ENCODE measurements around the gene MFSD12.

The MFSD12 gene

GRCh38 chr19:3506384-3507340 is 50.7 kb downstream of the MFSD12 start:
- DNase-seq (ENCODE audit: low read depth), result peak; percentile 19

GRCh38 chr19:3505598-3506383 is 51.6 kb downstream of the MFSD12 start, which contains the start of gene FZR1:
Gene FZR1, plus strand, starts transcription at chr19:3506311. Its CDS starts 16,679 bp downstream, at chr19:3522990.
- peak; percentile 100 for DNase-seq (ENCODE audit: low read depth)

DNA sequence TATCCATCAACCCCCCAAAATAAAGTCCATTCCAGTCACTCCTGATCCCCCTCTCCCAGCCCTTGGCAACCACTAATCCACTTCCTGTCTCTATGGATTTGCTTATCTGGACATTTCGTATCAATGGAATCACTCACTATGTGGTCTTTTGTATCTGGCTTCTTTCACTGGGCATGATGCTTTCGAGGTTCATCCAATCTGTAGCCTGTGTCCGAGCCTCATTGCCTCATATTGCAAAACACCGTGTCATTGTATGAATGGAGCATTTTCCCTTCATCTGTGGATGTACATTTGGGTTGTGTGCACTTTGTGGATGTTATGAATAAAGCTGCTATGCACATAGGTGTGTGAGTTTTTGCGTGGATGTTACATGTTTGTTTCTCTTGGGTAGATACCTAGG is 52.7 kb downstream of the MFSD12 start:
- DNase-seq (ENCODE audit: low read depth), result no peak

DNA sequence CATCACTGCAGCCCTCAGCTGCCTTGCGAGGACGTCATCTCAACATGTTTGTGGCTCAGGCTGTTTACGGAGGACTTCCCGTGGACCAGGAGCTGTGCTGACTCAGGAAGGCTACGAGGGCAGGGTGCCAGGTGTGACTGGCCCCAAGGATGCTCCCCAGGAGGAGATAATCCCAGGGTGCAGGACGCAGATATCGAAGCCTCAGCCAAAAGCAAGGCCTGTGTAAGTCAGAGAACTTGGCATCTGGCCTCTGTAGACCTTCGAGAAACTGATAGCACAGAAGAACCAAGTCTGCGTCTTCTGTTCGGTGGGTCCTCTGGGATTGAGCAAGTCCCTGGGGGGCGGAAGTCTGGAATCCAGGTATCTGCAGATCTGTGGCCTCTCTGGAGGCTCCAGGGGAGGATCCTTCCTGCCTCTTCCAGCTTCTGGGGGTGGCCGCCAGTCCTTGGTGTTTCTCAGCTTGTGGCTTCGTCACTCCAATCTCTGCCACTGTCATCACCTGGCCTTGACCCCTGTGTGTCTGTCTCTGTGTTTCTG is 54.3 kb downstream of the MFSD12 start:
- DNase-seq (ENCODE audit: low read depth), result no peak

DNA sequence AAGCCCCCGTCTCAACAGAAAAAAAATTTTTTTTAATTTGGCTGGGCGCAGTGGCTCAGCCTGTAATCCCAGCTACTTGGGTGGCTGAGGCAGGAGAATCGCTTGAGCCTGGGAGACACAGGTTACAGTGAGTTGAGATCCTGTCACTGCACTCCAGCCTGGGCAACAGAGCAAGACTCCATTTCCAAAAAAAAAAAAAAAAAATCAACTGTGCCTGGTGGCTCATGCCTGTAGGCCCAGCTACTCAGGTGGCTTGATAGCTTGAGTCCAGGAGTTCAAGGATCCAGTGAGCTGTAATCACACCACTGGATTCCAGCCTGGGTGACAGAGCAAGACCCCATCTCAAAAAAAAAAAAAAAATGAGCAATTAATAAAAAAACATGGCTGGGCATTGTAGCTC is 55.6 kb downstream of the MFSD12 start:
- DNase-seq (ENCODE audit: low read depth), result no peak

DNA sequence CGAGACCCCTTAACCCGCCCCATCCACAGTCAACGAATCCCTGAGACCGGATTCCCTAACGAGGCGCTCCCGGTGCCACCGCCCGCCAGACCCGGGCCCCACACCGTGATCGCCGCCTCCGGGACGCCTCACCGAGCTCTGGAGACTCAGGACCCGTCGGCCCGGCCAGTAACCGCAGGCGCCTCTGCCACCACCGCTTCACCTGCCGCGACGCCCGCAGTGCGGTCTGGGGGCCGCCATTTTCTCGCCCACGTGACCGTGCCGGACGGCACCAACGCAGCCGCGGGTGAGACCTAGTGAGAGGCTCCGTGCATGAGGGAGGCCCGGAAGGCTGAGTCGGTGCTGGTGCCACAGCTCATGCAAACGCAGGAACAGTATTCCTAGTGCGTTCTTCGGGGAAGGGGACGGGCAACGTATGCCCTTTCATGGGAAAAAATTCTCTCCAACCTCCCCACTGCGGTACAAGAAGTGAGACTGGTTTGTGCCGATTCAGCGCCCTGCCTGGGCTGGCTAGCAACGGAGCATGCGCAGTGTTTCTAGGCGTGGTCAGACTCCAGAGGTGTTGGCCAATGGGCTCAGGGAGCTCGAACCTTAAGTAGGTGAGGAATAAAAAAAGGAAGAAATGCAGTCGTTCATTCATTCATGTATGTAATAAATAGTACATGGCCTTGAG is 56.8 kb downstream of the MFSD12 start, which contains the start of gene DOHH:
Gene DOHH (minus strand): TSS at position 246 of the 673 bp plus-strand sequence. CDS start 3,860 bp downstream, outside the sequence.
- peak; percentile 87 for DNase-seq (ENCODE audit: low read depth)

- DNase-seq (ENCODE audit: low read depth), result no peak
These were observed 57.5 kb downstream of the MFSD12 start for GRCh38 chr19:3499738-3500428.

- DNase-seq (ENCODE audit: low read depth), result no peak
These were observed 59.4 kb downstream of the MFSD12 start for GRCh38 chr19:3497757-3498520.

DNA sequence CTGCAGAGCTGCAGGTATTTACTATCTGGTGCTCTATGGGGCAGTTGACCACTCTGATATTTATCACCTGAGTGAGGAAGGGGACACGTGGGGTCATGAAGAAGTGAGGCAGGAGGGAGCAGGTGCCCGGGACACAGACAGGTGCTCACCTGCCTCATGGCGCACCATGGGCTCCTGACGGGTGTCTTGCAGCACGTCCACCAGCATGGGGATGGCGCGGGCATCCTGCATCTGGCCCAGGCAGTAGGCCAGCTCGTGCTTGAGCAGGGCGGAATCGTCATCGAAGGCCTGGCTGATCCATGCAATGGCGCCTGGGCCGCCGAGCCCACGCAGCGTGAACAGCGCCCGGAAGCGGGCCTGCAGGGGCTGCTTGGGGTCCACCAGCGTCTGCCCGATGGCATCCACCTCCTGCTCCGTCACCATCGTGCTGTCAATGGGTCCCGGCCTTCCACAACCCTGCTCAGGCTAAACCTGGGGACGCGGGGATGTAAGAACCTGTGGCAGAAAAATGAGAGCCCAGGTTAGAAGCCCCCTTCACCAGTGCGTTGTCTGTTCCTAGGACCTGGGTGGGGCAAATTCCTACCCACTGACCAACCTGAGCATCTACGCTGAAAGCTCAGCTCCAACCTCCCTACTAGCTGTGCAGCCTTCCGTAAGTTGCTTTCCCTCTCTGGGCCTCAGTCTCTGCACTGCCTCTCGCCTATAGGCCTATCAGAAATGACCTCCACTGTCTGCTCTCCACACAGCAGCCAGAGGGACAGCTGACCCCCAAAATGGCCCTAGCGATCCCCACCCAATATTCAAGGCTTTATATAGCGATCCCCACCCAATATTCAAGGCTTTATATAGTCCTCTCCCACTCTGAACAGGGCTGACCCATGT is 60.8 kb downstream of the MFSD12 start:
- no peak for DNase-seq (ENCODE audit: low read depth)

- no peak for DNase-seq (ENCODE audit: low read depth)
These were observed 62.8 kb downstream of the MFSD12 start for GRCh38 chr19:3494559-3494958.
